ENCODE results near the gene RXRA.

- TF ChIP-seq POLR2A (IDR thresholded peaks at IDR 0.05) (no peak), CTCF (IDR thresholded peaks at IDR 0.05) (no peak)
Measured at GRCh38 chr9:134424818-134425217, 98.6 kb downstream of the RXRA start.
